GM21529 (cell line): Measurements from ENCODE around the gene SEMA3E.

Experiments used
- ATAC-seq: cut with Tn5 transposase; IDR thresholded peaks from one replicate; pipeline ENCODE4 v1.9.1; 2021; ENCODE audit not compliant: unreplicated experiment

SEMA3E gene

GRCh38 chr7:83643012-83643411 lies 5.9 kb downstream of the SEMA3E start:
- ATAC-seq, result no peak

GRCh38 chr7:83640731-83641537 lies 8.0 kb downstream of the SEMA3E start:
- no peak for ATAC-seq

GRCh38 chr7:83640240-83640639 lies 8.7 kb downstream of the SEMA3E start:
- ATAC-seq, result no peak

GRCh38 chr7:83633516-83633915 lies 15.4 kb downstream of the SEMA3E start:
- no peak for ATAC-seq

- no peak for ATAC-seq
Measured at GRCh38 chr7:83629117-83629880, 19.6 kb downstream of the SEMA3E start.

GRCh38 chr7:83617858-83618257 lies 31.1 kb downstream of the SEMA3E start:
- ATAC-seq, result no peak

GRCh38 chr7:83614112-83614511 lies 34.8 kb downstream of the SEMA3E start:
- ATAC-seq, result no peak

GRCh38 chr7:83613232-83613631 lies 35.7 kb downstream of the SEMA3E start:
- ATAC-seq, result no peak

- no peak for ATAC-seq
Measured at GRCh38 chr7:83611776-83612175, 37.2 kb downstream of the SEMA3E start.

- no peak for ATAC-seq
Measured at GRCh38 chr7:83610649-83611304, 38.2 kb downstream of the SEMA3E start.

GRCh38 chr7:83608716-83609115 lies 40.2 kb downstream of the SEMA3E start:
- ATAC-seq, result no peak

GRCh38 chr7:83603649-83604048 lies 45.3 kb downstream of the SEMA3E start:
- ATAC-seq, result no peak

GRCh38 chr7:83599131-83599530 lies 49.8 kb downstream of the SEMA3E start:
- ATAC-seq, result no peak

- ATAC-seq, result no peak
Measured at GRCh38 chr7:83593921-83594475, 54.9 kb downstream of the SEMA3E start.

- ATAC-seq, result no peak
Measured at GRCh38 chr7:83588602-83589240, 60.2 kb downstream of the SEMA3E start.

GRCh38 chr7:83586281-83586680 lies 62.7 kb downstream of the SEMA3E start:
- no peak for ATAC-seq

- ATAC-seq, result no peak
Measured at GRCh38 chr7:83581667-83582435, 67.1 kb downstream of the SEMA3E start.

GRCh38 chr7:83579740-83580139 lies 69.2 kb downstream of the SEMA3E start:
- ATAC-seq, result no peak

GRCh38 chr7:83575436-83575835 lies 73.5 kb downstream of the SEMA3E start:
- ATAC-seq, result no peak

- no peak for ATAC-seq
Measured at GRCh38 chr7:83574616-83575015, 74.3 kb downstream of the SEMA3E start.
